ENCODE data around the gene ZBTB24.

GRCh38 chr6:109493865-109494264, 10.8 kb upstream of the ZBTB24 start:
- TF ChIP-seq GABPA (IDR thresholded peaks at IDR 0.05 in 1 of 2, conservative IDR thresholded peaks at IDR 0.05 in 1 of 2): no peak
- no peak for TF ChIP-seq JUND (IDR thresholded peaks at IDR 0.05)
- TF ChIP-seq CTCF (IDR thresholded peaks at IDR 0.05; ENCODE audit: low read depth, low read length, missing input control): no peak
- no peak for TF ChIP-seq HNF4A (conservative IDR thresholded peaks at IDR 0.05)
- no peak for TF ChIP-seq REST (IDR thresholded peaks at IDR 0.05)
- no peak for TF ChIP-seq MAX (IDR thresholded peaks at IDR 0.05)
- no peak for TF ChIP-seq SP1 (IDR thresholded peaks at IDR 0.05)
- no peak for TF ChIP-seq YY1 (IDR thresholded peaks at IDR 0.05)
- TF ChIP-seq HNF4G (IDR thresholded peaks at IDR 0.05): no peak
- TF ChIP-seq RAD21 (IDR thresholded peaks at IDR 0.05): no peak
- no peak for TF ChIP-seq ZBTB33 (IDR thresholded peaks at IDR 0.05)
- no peak for TF ChIP-seq ATF3 (IDR thresholded peaks at IDR 0.05)
- no peak for TF ChIP-seq TAF1 (conservative IDR thresholded peaks at IDR 0.05)
- no peak for TF ChIP-seq NR2F2 (IDR thresholded peaks at IDR 0.05)
